HCT116 (cell line): ENCODE data around the gene CFAP92. TPM values are rescaled to one million over a fixed set of nuclear protein-coding genes. Genes with fewer than 3 reads are reported as not detected.

ENCODE experiments used
- ATAC-seq: fragments of 200-7000 bp; cut with Tn5 transposase; 2 replicates; pipeline ENCODE4 v1.9.1; 2020; ENCODE audit warnings: mild to moderate bottlenecking, moderate library complexity
- BruUV-seq: library from RNA; stranded (reverse); fragments of 400-500 nt; replicated peaks from 2 replicates; lab custom pipeline; 2021; lab: Mats Ljungman, UMichigan
- CTCF ChIA-PET: fragments of 300-600 bp; sonication (Branson Sonifier 250); formaldehyde crosslinking; loops from one replicate; lab custom pipeline; 2021; ENCODE audit warnings: antibody characterized with exemption; lab: Charles Lee
- POLR2A ChIA-PET: fragments of 300-600, 350-600 bp; sonication (Branson Sonifier 250); formaldehyde crosslinking; loops from one replicate; lab custom pipeline; 2021; ENCODE audit warnings: antibody characterized with exemption; lab: Charles Lee
- RAD21 ChIA-PET, 2 experiments: fragments of 300-600 bp; sonication (Branson Sonifier 250); formaldehyde crosslinking; loops; one replicate each; lab custom pipeline; 2023; ENCODE audit warnings: low total read pairs in 2 of 2; ENCODE audit not compliant: uncharacterized antibody in 2 of 2, unreplicated experiment in 2 of 2, low non-redundant PET in 1 of 2; lab: Charles Lee
- DNase-seq: peaks from one replicate; pipeline ENCODE4 v3.0.0-alpha.2; 2010; ENCODE audit warnings: low read depth, low spot score
- H2AFZ ChIP-seq: fragments of 200-600 bp; shearing (Covaris generic), sonication (generic); 2 replicates; pipeline ENCODE4 v1.6.1; 2017; ENCODE audit warnings: low read depth, mixed run types, mixed read lengths, antibody characterized with exemption, low read length; ENCODE audit not compliant: poor library complexity, severe bottlenecking
- H3K27ac ChIP-seq: 2 replicates; pipeline ENCODE4 v1.5.1; 2012; ENCODE audit warnings: low read depth, low read length
- H3K27me3 ChIP-seq: fragments of 200-600 bp; sonication (generic); 2 replicates; pipeline ENCODE4 v1.6.1; 2016; ENCODE audit warnings: mixed run types, low read length, mixed read lengths; ENCODE audit not compliant: insufficient read depth
- H3K36me3 ChIP-seq, 2 experiments: fragments of 200-500 bp in 1 of 2; fragments of 200-600 bp in 1 of 2; sonication (Bioruptor generic) in 1 of 2; sonication (generic) in 1 of 2; 2 replicates each; pipeline versions ENCODE4 v1.5.1 to v1.6.1; 2014 to 2016; ENCODE audit warnings: low read length in 2 of 2, inconsistent platforms in 1 of 2, mixed read lengths in 1 of 2, mixed run types in 1 of 2; ENCODE audit not compliant: insufficient read depth in 2 of 2, control insufficient read depth in 1 of 2
- H3K4me1 ChIP-seq, 2 experiments: fragments of 200-600 bp in 1 of 2; sonication (generic) in 1 of 2; 2 replicates each; pipeline versions ENCODE4 v1.5.1 to v1.6.1; 2012 to 2017; ENCODE audit warnings: low read length in 2 of 2, inconsistent platforms in 1 of 2, mild to moderate bottlenecking in 1 of 2, mixed read lengths in 1 of 2, mixed run types in 1 of 2, moderate library complexity in 1 of 2; ENCODE audit not compliant: insufficient read depth in 2 of 2, control insufficient read depth in 1 of 2
- H3K4me2 ChIP-seq: fragments of 200-600 bp; sonication (generic); 2 replicates; pipeline ENCODE4 v1.6.1; 2017; ENCODE audit warnings: mixed run types, low read length, mixed read lengths
- H3K4me3 ChIP-seq, 2 experiments: fragments of 200-600 bp in 1 of 2; sonication (generic) in 1 of 2; replicated peaks in 1 of 2; 2 replicates each; pipeline ENCODE4 v1.5.1; 2011 to 2016; ENCODE audit warnings: low read length in 2 of 2, control low read depth in 1 of 2, low read depth in 1 of 2, mild to moderate bottlenecking in 1 of 2, mixed read lengths in 1 of 2, mixed run types in 1 of 2
- H3K79me2 ChIP-seq: fragments of 200-600 bp; sonication (generic); 2 replicates; pipeline ENCODE4 v1.6.1; 2017; ENCODE audit warnings: mild to moderate bottlenecking, mixed run types, low read length, moderate library complexity, mixed read lengths; ENCODE audit not compliant: insufficient read depth
- H3K9ac ChIP-seq: fragments of 200-600 bp; sonication (generic); 2 replicates; pipeline ENCODE4 v1.6.1; 2016; ENCODE audit warnings: low read length, mixed read lengths
- H3K9me2 ChIP-seq: fragments of 200-600 bp; sonication (generic), shearing (Covaris generic); 2 replicates; pipeline ENCODE4 v1.6.1; 2017; ENCODE audit warnings: mixed run types, mild to moderate bottlenecking, moderate library complexity; ENCODE audit not compliant: insufficient read depth
- H3K9me3 ChIP-seq, 2 experiments: fragments of 200-500 bp in 1 of 2; fragments of 200-600 bp in 1 of 2; sonication (Bioruptor generic) in 1 of 2; sonication (generic) in 1 of 2; 2 replicates each; pipeline ENCODE4 v1.6.1; 2014 to 2017; ENCODE audit warnings: low read length in 2 of 2, mixed read lengths in 2 of 2, inconsistent platforms in 1 of 2, low read depth in 1 of 2, mild to moderate bottlenecking in 1 of 2, mixed run types in 1 of 2, moderate library complexity in 1 of 2; ENCODE audit not compliant: control insufficient read depth in 1 of 2, insufficient read depth in 1 of 2
- H4K20me1 ChIP-seq: fragments of 200-600 bp; sonication (generic), shearing (Covaris generic); 2 replicates; pipeline ENCODE4 v1.6.1; 2017; ENCODE audit warnings: mixed run types, mild to moderate bottlenecking, moderate library complexity; ENCODE audit not compliant: insufficient read depth
- CBX3 ChIP-seq: IDR thresholded peaks from 2 replicates; pipeline ENCODE4 v1.6.1; 2012; ENCODE audit warnings: low read depth
- CEBPB ChIP-seq: IDR thresholded peaks from 2 replicates; pipeline ENCODE4 v1.6.1; 2012; ENCODE audit warnings: low read depth
- CTCF ChIP-seq, 3 experiments: fragments of 200-600 bp in 1 of 3; sonication (generic) in 1 of 3; IDR thresholded peaks in 2 of 3; conservative IDR thresholded peaks in 1 of 3; 2 replicates each; pipeline ENCODE4 v1.5.1; 2012 to 2017; ENCODE audit warnings: low read depth in 2 of 3, low read length in 2 of 3, antibody characterized with exemption in 1 of 3, borderline replicate concordance in 1 of 3, control low read depth in 1 of 3, mild to moderate bottlenecking in 1 of 3, mixed read lengths in 1 of 3, mixed run types in 1 of 3, moderate library complexity in 1 of 3; ENCODE audit not compliant: insufficient read depth in 1 of 3
- ELF1 ChIP-seq: IDR thresholded peaks from 2 replicates; pipeline ENCODE4 v1.6.1; 2012; ENCODE audit warnings: low read depth, borderline replicate concordance
- EZH2phosphoT487 ChIP-seq: fragments of 200-600 bp; IDR thresholded peaks from 2 replicates; pipeline ENCODE4 v1.6.1; 2018; ENCODE audit warnings: antibody characterized with exemption, borderline replicate concordance
- FOSL1 ChIP-seq: IDR thresholded peaks from 2 replicates; pipeline ENCODE4 v1.6.1; 2012; ENCODE audit warnings: low read depth
- JUND ChIP-seq: IDR thresholded peaks from 2 replicates; pipeline ENCODE4 v1.6.1; 2012
- SRF ChIP-seq: IDR thresholded peaks from 2 replicates; pipeline ENCODE4 v1.6.1; 2012; ENCODE audit warnings: low read depth
- TCF7L2 ChIP-seq: IDR thresholded peaks from 2 replicates; pipeline ENCODE4 v1.7.0; 2011; ENCODE audit warnings: borderline replicate concordance, inconsistent platforms; ENCODE audit not compliant: insufficient read depth, insufficient read length; ENCODE audit errors: extremely low read depth
- YY1 ChIP-seq: IDR thresholded peaks from 2 replicates; pipeline ENCODE4 v1.6.1; 2011; ENCODE audit warnings: low read length, low read depth, moderate library complexity, mild to moderate bottlenecking; ENCODE audit not compliant: insufficient replicate concordance; ENCODE audit errors: extremely low read depth
- ZNF274 ChIP-seq: fragments of 200-500 bp; sonication (Bioruptor generic); IDR thresholded peaks from 2 replicates; pipeline ENCODE4 v1.6.1; 2014; ENCODE audit warnings: mild to moderate bottlenecking, low read depth, low read length, inconsistent platforms
- intact Hi-C: fragments of 100-400 bp; cut with micrococcal nuclease; formaldehyde crosslinking; loops from 2 replicates; pipeline ENCODE4 v1.10.0; 2022
- total RNA-seq: library from RNA; stranded (reverse); gene quantifications from one replicate; pipeline ENCODE4 v1.2.1, GENCODE V29; 2021; ENCODE audit not compliant: unreplicated experiment
- TF ChIP-seq, protein P1 (sequence below): IDR thresholded peaks from 2 replicates; pipeline ENCODE4 v1.6.1; 2012
- TF ChIP-seq, protein P2 (sequence below): IDR thresholded peaks from 2 replicates; pipeline ENCODE4 v1.6.1; 2011; ENCODE audit warnings: mild to moderate bottlenecking, low read length, moderate library complexity; ENCODE audit not compliant: insufficient replicate concordance; ENCODE audit errors: extremely low read depth

The CFAP92 gene
- total RNA-seq, 1 experiment from 2014 or later = 3.6 TPM

DNA sequence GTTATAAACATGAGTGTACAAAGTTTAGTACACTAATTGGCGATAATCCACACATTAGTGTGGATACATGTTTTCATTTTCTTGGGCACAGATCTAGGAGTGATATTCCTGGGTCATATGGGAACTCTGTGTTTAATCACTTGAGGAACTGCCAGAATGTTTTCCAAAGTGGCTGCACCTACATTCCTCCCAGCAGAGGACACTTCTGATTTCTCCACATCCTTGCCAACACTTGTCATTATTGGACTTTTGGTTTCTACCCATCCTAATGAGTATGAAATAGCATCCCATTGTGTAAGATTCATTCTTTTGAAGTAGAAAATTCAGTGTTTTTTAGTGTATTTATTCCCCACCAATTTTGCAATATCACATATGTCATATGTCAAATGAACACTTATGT is 53.6 kb downstream of the CFAP92 start:
- no peak for DNase-seq
- TF ChIP-seq CTCF (IDR thresholded peaks at IDR 0.05 in 2 of 3, conservative IDR thresholded peaks at IDR 0.05 in 1 of 3; ENCODE audit: borderline replicate concordance in 1 of 3, insufficient read depth in 1 of 3, low read depth in 2 of 3, low read length in 2 of 3) (peak in 2 of 3 experiments; percentile 7 to 16; a peak in 1 of 6 replicates), TCF7L2 (no peak)
- Histone ChIP-seq H3K4me3 (no peak overlapping the region), H3K36me3 (no peaks in the 10 kb centered on the region), H3K27ac (no peak overlapping the region), H3K4me1 (peaks cover 5 to 14% of the 10 kb centered on the region in 2 experiments; a peak in 3 of 4 replicates), H3K9me2 (no peaks in the 10 kb centered on the region), H4K20me1 (no peaks in the 10 kb centered on the region), H3K9ac (no peak overlapping the region), H3K79me2 (no peaks in the 10 kb centered on the region), H3K4me2 (no peak overlapping the region), H2AFZ (no peak overlapping the region), H3K27me3 (no peaks in the 10 kb centered on the region), H3K9me3 (no peaks in the 10 kb centered on the region)
- ChIA-PET RAD21 (no interaction called here), CTCF (no interaction called here), POLR2A (no interaction called here)
- intact Hi-C loops = no loop called here
- no TSS peak for BruUV-seq
- no peak for ATAC-seq

DNA sequence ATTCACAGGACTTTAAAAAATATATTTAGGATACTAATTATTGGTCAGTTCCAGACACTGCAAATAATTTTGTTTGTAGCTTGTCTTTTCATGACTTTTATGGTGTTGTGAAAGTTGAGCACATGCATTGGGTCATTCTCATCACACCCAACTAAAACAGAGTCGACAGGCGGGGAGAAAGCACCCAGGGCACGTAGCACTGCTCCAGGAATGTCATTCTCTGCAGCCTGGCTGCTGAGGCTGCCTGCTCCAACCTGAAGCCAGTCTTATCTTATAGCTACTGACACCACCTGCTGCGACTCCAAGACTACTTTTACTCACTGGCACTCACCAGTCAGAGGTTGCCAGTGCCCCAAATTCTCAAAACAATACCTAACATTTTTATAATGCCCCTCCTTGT is 57.5 kb downstream of the CFAP92 start:
- Histone ChIP-seq H3K9ac (no peak overlapping the region), H3K4me2 (no peak overlapping the region), H3K36me3 (no peaks in the 10 kb centered on the region), H2AFZ (no peak overlapping the region), H3K27ac (no peak overlapping the region), H3K9me2 (no peaks in the 10 kb centered on the region), H3K27me3 (no peaks in the 10 kb centered on the region), H3K4me1 (no peaks in the 10 kb centered on the region), H3K79me2 (no peaks in the 10 kb centered on the region), H3K4me3 (no peak overlapping the region), H3K9me3 (no peaks in the 10 kb centered on the region), H4K20me1 (no peaks in the 10 kb centered on the region)
- ChIA-PET CTCF (no interaction called here), POLR2A (interaction anchor here (0.7 kb wide), 1 partner anchor 115 kb away, joined by 3 read pairs; no protein-coding TSS in a partner anchor), RAD21 (no interaction called here)
- no peak for DNase-seq
- intact Hi-C loops = no loop called here
- BruUV-seq = no TSS peak
- TF ChIP-seq ZNF274 (no peak), TCF7L2 (no peak), ELF1 (no peak), CBX3 (no peak), CEBPB (no peak), YY1 (no peak), SRF (no peak), JUND (no peak), FOSL1 (no peak), EZH2phosphoT487 (no peak)
- TF ChIP-seq, protein P1, sequence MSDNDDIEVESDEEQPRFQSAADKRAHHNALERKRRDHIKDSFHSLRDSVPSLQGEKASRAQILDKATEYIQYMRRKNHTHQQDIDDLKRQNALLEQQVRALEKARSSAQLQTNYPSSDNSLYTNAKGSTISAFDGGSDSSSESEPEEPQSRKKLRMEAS = no peak
- TF ChIP-seq, protein P2, sequence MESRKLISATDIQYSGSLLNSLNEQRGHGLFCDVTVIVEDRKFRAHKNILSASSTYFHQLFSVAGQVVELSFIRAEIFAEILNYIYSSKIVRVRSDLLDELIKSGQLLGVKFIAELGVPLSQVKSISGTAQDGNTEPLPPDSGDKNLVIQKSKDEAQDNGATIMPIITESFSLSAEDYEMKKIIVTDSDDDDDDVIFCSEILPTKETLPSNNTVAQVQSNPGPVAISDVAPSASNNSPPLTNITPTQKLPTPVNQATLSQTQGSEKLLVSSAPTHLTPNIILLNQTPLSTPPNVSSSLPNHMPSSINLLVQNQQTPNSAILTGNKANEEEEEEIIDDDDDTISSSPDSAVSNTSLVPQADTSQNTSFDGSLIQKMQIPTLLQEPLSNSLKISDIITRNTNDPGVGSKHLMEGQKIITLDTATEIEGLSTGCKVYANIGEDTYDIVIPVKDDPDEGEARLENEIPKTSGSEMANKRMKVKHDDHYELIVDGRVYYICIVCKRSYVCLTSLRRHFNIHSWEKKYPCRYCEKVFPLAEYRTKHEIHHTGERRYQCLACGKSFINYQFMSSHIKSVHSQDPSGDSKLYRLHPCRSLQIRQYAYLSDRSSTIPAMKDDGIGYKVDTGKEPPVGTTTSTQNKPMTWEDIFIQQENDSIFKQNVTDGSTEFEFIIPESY = no peak
- TF ChIP-seq, all 23 proteins: peak for 0
- no peak for ATAC-seq
